K562 (cell line): ENCODE data around the gene HOXB4. TPM values are rescaled to one million over a fixed set of nuclear protein-coding genes. Genes with fewer than 3 reads are reported as not detected.

Source experiments
- BRF1 ChIP-seq: IDR thresholded peaks from 3 replicates; pipeline ENCODE4 v1.6.1; 2011; ENCODE audit warnings: borderline replicate concordance, mild to moderate bottlenecking; ENCODE audit not compliant: insufficient read length; ENCODE audit errors: extremely low read depth
- KAT2B ChIP-seq: IDR thresholded peaks from one replicate; pipeline ENCODE4 v1.6.1; 2012; ENCODE audit warnings: low read depth, mild to moderate bottlenecking, control low read depth, inconsistent platforms, low read length, moderate library complexity
- KDM5B ChIP-seq: fragments of 200-600 bp; sonication (generic); IDR thresholded peaks from 2 replicates; pipeline ENCODE4 v1.6.1; 2012; ENCODE audit warnings: low read depth, mild to moderate bottlenecking, moderate library complexity, low read length, control low read depth, inconsistent platforms; ENCODE audit not compliant: insufficient replicate concordance
- MEF2D ChIP-seq: conservative IDR thresholded peaks from 2 replicates; pipeline ENCODE4 v1.6.1; 2016; ENCODE audit warnings: low read depth, missing genetic modification characterization, missing compliant biosample characterization
- ZNF644 ChIP-seq: fragments of 200-800 bp; sonication (Bioruptor generic); IDR thresholded peaks from 2 replicates; pipeline ENCODE4 v1.6.1; 2016; ENCODE audit warnings: low read depth, missing genetic modification characterization, missing compliant biosample characterization
- polyA plus RNA-seq, 8 experiments: library from polyadenylated mRNA; depleted of rRNA in 4 of 8; stranded (reverse) in 5 of 8; unstranded in 3 of 8; fragments of >200 nt; fragmentation: Nextera tagmentation in 2 of 8; fragmentation: Illumina TruSeq in 1 of 8; extraction: Ambion mirVana in 2 of 8; extraction: Trizol in 1 of 8; gene quantifications; 2 replicates each; pipeline versions ENCODE4 v1.2.1 to v1.2.3, GENCODE V29; 2011 to 2014; ENCODE audit warnings: inconsistent platforms in 1 of 8, missing spikeins in 1 of 8
- total RNA-seq, 7 experiments: library from RNA; depleted of rRNA in 6 of 7; stranded (reverse); fragments of >200 nt in 6 of 7; fragmentation: Illumina TruSeq in 2 of 7; extraction: Trizol in 2 of 7; gene quantifications; 2 replicates each; pipeline versions ENCODE4 v1.2.1 to v1.2.3, GENCODE V29; 2011 to 2021; ENCODE audit warnings: low replicate concordance in 1 of 7
- TF ChIP-seq, protein P1 (sequence below): fragments of 250-450 bp; sonication (Bioruptor Pico); IDR thresholded peaks from 2 replicates; pipeline ENCODE4 v1.4.0; 2020; ENCODE audit warnings: mild to moderate bottlenecking, moderate library complexity

Gene HOXB4
- total and polyA plus RNA-seq, 9 of the 15 experiments (the other 6 are each of a cell fraction or from before 2014, with no cell fraction given): 1.6 to 34.9 (median 14.9) TPM

DNA sequence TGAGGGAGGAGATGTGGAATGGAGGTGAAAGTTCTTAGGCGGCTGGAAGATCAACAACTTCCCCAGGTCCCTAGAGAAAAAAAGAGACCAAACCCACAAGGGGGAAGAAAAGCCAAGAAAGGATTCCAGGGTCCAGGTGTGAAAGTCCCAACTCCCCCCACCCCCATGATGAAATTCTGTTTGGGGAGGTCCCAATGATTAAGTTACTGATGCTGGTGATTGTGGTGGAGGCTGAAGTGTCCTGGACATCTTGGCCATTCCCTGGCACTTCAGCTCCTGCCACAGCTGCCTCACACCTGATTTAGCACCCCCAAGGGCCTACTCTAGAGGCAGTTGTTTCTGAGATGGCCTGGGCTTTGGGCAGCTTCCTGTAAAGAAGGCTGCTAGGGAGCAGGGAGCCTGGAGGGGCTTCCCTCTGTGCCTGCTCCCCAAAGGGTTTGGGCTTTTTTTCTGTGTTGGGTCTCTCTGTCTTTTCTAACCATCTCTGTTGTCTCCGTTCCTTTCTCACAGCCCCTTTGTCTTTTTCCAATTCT lies 13.1 kb downstream of the HOXB4 start (continued):
- TF ChIP-seq MEF2D (tag): no peak
- no peak for TF ChIP-seq ZNF644 (tag)
- no peak for TF ChIP-seq KDM5B
- TF ChIP-seq BRF1: no peak
- TF ChIP-seq, protein P1, sequence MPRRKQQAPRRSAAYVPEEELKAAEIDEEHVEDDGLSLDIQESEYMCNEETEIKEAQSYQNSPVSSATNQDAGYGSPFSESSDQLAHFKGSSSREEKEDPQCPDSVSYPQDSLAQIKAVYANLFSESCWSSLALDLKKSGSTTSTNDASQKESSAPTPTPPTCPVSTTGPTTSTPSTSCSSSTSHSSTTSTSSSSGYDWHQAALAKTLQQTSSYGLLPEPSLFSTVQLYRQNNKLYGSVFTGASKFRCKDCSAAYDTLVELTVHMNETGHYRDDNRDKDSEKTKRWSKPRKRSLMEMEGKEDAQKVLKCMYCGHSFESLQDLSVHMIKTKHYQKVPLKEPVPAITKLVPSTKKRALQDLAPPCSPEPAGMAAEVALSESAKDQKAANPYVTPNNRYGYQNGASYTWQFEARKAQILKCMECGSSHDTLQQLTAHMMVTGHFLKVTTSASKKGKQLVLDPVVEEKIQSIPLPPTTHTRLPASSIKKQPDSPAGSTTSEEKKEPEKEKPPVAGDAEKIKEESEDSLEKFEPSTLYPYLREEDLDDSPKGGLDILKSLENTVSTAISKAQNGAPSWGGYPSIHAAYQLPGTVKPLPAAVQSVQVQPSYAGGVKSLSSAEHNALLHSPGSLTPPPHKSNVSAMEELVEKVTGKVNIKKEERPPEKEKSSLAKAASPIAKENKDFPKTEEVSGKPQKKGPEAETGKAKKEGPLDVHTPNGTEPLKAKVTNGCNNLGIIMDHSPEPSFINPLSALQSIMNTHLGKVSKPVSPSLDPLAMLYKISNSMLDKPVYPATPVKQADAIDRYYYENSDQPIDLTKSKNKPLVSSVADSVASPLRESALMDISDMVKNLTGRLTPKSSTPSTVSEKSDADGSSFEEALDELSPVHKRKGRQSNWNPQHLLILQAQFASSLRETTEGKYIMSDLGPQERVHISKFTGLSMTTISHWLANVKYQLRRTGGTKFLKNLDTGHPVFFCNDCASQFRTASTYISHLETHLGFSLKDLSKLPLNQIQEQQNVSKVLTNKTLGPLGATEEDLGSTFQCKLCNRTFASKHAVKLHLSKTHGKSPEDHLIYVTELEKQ (CRISPR knock-in tag): no peak
- TF ChIP-seq KAT2B: no peak
